ENCODE data around the gene SCAMP4.
"Not testable (repeated sequence)": the region's sequence is repeated elsewhere in the genome, so short reads cannot be mapped to it uniquely, and the experiment has no call there.

The SCAMP4 gene

GRCh38 chr19:1867349-1867724 is 37.9 kb upstream of the SCAMP4 start:
- no peak for DNase-seq

- DNase-seq: no peak
These were observed 36.2 kb upstream of the SCAMP4 start for GRCh38 chr19:1868971-1869370.

DNA sequence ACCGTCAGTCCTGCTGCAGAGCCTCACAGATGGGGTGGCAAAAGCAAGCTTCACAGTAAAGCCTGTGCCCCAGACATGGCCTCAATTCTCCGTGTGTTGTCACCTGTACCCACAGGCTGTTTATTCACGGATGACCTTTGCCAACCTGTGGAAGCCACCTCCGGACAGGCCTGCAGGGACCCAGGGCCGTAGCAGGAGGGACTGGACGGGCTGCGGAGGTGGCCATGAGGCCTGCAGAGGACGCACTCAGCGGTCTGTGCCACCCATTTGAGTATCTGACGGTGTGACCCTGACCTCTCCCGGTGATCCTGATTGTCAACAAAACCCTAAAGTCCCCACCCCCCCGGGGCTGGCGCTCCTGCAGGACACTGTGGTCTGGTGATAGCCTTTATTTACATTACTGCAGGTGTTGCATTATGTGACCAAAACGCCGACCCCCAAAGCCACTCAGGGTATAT is 34.0 kb upstream of the SCAMP4 start:
- DNase-seq: no peak

- no peak for DNase-seq
These were observed 33.6 kb upstream of the SCAMP4 start for GRCh38 chr19:1871630-1872029.

GRCh38 chr19:1872807-1873523 is 32.2 kb upstream of the SCAMP4 start:
- no peak for DNase-seq

DNA sequence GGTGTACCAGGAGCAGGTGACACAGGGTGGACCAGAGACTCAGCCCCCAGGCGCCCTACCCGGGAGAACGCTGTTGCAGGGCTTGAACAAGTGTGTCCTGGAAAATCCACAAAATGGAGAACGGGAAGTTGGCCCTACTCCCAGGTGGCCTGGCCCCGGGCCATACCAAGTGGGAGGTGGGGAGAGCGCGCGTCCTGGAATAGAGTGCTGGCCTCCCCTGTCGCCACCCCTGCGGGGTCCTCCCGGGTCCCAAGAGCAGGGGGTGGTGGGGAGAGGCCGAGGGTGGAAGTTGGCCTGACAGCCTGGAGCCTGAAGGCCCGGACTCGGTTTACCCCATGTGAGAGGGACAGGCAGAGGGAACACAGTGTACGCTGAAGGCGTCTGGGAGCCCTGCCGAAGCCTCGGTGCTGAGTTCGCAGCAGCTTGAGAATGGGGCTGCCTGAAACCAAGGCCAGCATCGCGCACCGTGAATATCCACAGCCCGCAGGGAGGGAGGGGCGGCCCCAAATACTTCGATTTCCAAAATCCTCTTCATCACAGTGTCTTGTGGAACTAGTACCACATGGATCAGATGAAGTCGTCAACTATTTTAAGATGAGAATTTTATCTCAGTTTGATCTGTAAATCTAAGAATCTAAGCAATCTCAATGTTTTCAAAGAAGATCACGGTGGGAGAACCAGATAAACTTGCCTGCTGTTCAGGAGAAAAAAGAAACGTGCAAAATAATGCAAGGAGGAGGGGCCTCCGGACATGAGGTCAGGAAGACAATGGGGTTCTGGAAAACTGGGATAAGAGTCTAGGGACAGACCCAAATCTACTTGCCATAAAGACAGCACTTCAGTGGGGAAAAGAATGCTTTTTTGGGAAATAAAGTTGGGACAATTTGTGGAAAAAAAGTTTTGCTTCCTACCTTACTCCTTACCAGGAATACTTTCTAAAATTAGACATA is 31.4 kb upstream of the SCAMP4 start:
- no peak for DNase-seq

DNA sequence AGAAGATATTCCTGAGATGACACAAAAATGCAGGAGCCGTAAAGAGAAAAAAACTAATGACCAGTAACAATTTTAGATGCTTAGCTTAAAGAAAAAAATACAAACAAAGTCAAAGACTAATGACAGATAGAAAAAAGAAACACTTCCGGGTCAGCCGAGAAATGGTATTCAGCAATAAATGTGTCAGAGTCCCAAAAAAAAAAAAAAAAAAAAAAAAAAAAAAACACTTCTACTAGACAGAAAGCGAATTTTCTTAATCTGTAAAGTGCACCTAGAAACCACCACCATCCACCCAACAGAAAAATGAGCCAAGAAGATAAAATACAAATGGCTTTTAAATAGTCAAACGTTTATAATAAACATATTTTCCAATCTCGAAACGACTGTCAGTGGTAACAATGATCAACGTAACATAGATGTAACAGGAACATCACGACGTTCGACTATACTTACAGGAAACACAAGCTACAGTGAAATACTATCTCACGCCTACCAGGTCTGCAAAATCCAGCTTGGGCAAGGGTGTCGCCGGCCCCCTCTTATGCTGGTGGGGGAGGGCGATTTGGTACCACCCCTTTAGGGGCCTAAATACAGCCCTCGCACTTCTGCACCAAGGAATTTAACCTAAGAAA is 30.5 kb upstream of the SCAMP4 start:
- no peak for DNase-seq

DNA sequence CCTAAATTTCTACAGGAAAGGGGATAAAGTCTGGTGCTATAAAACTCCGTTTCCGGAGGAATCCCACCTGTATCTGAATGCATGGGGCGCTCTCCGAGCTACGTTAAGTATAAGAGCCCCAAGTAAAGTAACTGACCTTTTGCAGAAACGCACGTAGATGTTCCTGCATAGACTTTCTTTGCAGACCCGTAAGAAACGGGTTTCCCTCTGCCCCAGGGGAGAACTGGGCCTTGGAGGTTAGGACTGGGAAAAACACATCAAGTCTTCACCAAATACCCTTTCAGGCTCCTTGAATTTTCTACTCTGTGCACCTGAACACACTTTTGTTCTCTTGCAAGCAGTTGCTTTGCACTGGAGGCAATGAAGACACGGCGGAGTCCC is 29.9 kb upstream of the SCAMP4 start:
- not testable (repeated sequence) for DNase-seq

- DNase-seq: peak; percentile 87
These were observed 29.3 kb upstream of the SCAMP4 start for GRCh38 chr19:1875646-1876495.

DNA sequence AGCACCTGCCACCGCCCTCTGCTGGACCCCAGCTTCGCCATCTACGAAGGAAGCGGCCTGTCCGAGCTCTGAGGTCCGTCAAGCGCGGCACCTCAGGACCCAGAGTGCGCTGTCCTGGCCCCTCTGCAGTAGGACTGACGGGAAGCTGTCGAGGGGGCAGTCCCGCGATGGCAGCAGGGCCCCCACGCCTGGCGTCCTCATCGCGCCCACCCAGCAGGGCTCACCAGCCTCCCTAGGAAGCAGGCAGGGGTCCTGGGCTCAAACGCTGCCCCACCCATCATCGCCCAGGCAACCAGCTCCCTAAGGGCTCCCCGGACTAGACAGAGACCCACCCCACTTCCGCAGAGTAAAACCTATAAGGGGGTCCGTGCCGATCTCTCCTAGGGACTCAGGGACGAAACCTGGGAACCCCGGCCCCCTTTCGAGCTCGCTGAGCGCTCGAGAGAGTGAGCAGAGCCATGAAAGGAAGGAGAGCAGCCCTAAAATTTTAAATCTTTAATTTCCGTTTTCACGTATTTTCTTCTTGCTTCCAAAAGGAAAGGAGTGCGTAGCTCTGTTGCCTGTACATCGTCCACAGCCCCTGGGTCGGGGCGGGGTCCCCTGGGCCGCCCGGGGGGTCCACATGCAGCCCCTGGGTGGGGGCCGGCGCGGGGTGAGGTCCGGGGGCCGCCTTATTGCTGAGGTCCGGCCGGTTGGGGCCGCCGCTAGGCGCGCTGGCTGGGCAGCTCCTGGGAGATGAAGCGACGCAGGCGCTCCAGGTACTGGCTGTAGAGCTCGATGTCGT is 28.5 kb upstream of the SCAMP4 start:
- not testable (repeated sequence) for DNase-seq

GRCh38 chr19:1877280-1877660 is 27.9 kb upstream of the SCAMP4 start:
- DNase-seq: not testable (repeated sequence)

DNA sequence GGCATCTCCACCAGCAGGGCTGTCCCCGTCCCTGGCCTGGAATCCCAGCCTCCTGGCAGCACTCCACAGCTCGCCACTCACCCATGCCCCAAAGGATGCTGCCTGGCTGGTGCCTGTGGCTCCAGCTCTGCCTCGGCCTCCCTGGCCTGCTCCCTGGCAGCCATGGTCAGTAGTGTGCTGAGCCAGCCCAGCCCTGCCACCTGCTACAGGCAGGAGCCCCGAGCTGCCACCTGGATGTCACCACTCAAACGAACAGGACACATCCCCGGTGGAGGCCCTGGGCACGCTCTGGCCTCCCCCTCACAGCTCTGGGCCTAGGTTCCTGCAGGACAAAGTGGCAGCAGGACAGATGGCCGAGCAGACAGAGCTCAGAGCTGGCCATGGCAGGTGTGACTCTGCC is 26.6 kb upstream of the SCAMP4 start:
- not testable (repeated sequence) for DNase-seq

DNA sequence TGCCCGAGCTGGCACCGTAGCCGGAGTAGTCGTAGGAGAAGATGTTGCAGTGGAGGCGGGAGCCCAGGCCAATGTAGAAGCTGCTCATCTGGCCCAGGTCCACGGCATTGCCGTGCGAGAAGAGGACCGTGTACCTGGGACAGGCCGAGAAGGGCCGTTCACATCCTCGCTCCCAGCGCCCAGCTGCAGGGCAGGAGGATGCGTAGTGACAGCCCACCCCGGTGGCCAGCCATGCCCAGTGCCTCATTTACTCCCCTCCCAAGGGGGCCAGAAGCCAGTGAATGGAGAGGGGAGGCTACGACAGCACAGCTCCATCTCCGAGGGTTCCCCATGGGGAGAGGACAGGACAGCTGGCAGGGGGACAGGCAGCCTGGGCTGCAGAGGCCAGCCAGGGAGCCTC is 25.2 kb upstream of the SCAMP4 start:
- not testable (repeated sequence) for DNase-seq

DNA sequence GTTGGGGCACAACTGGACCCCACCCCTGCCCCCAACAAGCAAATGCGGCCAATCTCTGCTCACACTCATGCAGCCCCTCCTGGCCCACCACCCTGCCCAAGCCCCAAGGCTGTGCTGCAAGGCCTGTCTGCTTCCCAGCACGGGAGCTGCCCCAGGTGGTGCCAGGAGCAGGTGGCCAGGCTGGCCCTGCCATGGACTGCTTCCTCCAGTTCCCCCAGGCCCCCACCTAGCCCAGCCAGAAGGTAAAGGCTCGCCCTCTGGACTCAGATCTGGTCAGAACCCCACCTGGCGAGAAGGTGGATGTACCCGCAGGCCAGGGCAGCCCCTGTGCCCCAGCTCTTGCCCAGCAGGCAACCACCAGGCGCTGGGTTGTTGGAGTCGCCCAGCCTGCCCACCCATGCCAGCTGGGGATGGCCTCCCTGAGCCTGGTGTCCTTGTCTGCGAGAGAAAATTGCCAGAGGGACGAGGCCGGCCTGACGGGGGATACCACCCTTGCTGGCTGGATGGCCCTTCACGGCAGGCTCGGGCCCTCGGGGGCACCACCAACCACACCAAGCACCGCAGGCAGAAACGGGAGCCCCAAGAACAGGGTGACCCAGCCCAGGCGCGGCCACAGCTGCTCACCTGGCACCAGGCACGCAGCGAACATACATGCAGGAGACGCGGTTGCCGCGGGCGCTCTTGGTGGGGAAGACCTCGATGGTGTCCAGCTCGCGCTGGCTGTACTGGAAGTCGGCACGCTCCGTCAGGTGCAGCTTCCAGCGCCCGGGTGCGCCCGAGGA is 24.4 kb upstream of the SCAMP4 start:
- DNase-seq: no peak

GRCh38 chr19:1881393-1882088 is 23.7 kb upstream of the SCAMP4 start:
- DNase-seq: not testable (repeated sequence)

GRCh38 chr19:1882089-1882785 is 23.0 kb upstream of the SCAMP4 start:
- peak; percentile 88 for DNase-seq

GRCh38 chr19:1882786-1883692 is 22.2 kb upstream of the SCAMP4 start:
- no peak for DNase-seq

- DNase-seq: no peak
These were observed 21.4 kb upstream of the SCAMP4 start for GRCh38 chr19:1883784-1884183.

Data from CD4-positive, alpha-beta T cell treated with Interleukin-15 for 1 hour (primary cell).